ENCODE measurements around the gene PAX9.

PAX9 gene

GRCh38 chr14:36653413-36653812 lies 8.2 kb upstream of the PAX9 start:
- no peak for TF ChIP-seq CTCF (IDR thresholded peaks at IDR 0.05)
- Histone ChIP-seq H3K36me3 (no peaks in the 10 kb centered on the region), H3K4me3 (ENCODE audit: low read depth in 1 of 2, low read length in 1 of 2) (no peak overlapping the region), H3K4me1 (ENCODE audit: control insufficient read depth in 1 of 2, insufficient read depth in 1 of 2, low read depth in 1 of 2, low read length in 1 of 2) (no peaks in the 10 kb centered on the region), H3K27me3 (peaks cover 100% of the 10 kb centered on the region), H3K27ac (no peak overlapping the region), H3K9me3 (no peaks in the 10 kb centered on the region)

DNA sequence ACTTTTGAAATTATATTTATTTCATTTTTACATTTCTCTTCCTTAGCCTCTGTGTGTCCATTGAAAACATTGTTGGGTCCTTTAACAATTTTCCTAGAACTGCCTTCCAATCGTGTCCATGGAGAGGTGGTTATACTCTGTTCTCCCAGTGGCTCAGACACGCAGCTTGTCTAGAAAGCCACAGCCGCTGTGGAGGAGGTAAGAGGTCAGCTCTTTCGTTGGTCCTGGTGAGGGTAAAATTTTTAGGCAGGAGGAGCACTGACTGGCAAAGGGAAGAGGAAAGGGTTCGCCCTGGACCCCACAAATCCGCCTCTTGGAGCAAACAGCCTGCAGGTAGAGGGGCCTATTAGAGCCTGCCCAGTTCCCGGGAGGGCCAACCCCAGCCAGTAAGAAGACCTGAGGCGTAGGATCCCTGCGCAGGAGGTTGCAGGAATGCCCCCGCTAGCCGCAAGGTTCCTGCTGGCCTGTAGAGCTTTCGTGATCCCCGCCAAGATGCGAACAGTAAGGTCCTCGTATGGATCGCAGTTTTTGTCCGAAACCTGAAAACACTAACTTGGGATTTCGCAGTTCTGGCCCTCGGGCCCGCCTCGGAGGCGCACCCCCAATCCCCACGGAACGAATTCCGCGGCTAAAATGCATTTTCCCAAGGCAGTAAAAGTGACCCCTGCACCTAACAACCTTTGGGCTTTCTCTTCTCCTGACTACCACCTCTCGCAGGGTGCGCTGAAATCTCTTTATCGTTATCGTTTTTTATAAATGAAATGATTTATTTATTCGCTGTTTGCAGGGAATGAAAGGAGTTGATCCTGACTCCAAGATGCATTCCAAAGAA lies 7.5 kb upstream of the PAX9 start:
- Histone ChIP-seq H3K36me3 (no peaks in the 10 kb centered on the region), H3K9me3 (no peaks in the 10 kb centered on the region), H3K4me1 (ENCODE audit: control insufficient read depth in 1 of 2, insufficient read depth in 1 of 2, low read depth in 1 of 2, low read length in 1 of 2) (no peaks in the 10 kb centered on the region), H3K4me3 (ENCODE audit: low read depth in 1 of 2, low read length in 1 of 2) (no peak overlapping the region), H3K27me3 (peaks cover 100% of the 10 kb centered on the region), H3K27ac (no peak overlapping the region)
- no peak for TF ChIP-seq CTCF (IDR thresholded peaks at IDR 0.05)

- H3K4me1 ChIP-seq (ENCODE audit: control insufficient read depth in 1 of 2, insufficient read depth in 1 of 2, low read depth in 1 of 2, low read length in 1 of 2), result no peaks in the 10 kb centered on the region
- no peak overlapping the region for H3K27ac ChIP-seq
- H3K9me3 ChIP-seq, result no peaks in the 10 kb centered on the region
- H3K4me3 ChIP-seq (ENCODE audit: low read depth in 1 of 2, low read length in 1 of 2), result no peak overlapping the region
- TF ChIP-seq CTCF (IDR thresholded peaks at IDR 0.05), result no peak
- no peaks in the 10 kb centered on the region for H3K36me3 ChIP-seq
- H3K27me3 ChIP-seq, result peaks cover 100% of the 10 kb centered on the region
These were observed 6.8 kb upstream of the PAX9 start for GRCh38 chr14:36654794-36655381.

GRCh38 chr14:36655571-36655962 lies 6.1 kb upstream of the PAX9 start:
- no peaks in the 10 kb centered on the region for H3K36me3 ChIP-seq
- no peak for TF ChIP-seq CTCF (IDR thresholded peaks at IDR 0.05)
- H3K9me3 ChIP-seq, result no peaks in the 10 kb centered on the region
- no peak overlapping the region for H3K4me3 ChIP-seq (ENCODE audit: low read depth in 1 of 2, low read length in 1 of 2)
- H3K4me1 ChIP-seq (ENCODE audit: control insufficient read depth in 1 of 2, insufficient read depth in 1 of 2, low read depth in 1 of 2, low read length in 1 of 2), result no peaks in the 10 kb centered on the region
- H3K27ac ChIP-seq, result no peak overlapping the region
- peaks cover 100% of the 10 kb centered on the region for H3K27me3 ChIP-seq

DNA sequence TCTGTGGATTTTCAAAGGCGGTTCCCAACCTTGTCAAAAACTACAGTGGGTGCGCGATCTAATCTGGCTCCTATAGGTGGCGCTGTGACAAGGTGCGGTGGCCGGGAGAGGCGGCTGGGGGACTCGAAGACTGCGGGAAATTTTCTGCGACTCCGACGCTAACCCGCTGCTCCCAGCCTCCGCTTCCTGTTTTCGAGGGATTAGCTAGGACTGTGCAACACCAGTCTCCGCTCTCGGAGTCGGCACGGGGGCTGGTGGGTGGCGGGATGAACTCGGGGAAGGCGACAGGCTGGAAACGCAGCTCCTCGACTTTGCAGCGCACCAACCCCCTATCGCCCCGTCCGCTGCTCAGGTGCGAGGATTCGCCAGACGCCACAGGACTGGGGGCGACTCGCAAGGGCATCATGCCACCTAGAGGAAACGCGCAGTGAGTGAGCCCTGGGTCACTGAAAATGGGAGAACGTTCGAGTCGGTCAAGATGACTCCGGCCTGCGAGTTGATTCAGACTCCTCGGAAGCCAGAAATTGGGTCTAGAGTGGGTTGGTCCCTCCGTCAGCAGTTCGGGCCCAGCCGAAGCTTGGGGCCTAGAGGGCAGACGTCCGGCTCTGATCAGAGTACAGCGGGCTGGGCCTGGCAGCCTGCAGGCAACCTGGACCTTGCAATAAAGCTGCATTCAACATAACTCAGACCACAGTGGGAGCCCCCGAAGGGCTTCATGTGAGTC lies 5.5 kb upstream of the PAX9 start:
- no peak for TF ChIP-seq CTCF (IDR thresholded peaks at IDR 0.05)
- Histone ChIP-seq H3K4me3 (ENCODE audit: low read depth in 1 of 2, low read length in 1 of 2) (no peak overlapping the region), H3K4me1 (ENCODE audit: control insufficient read depth in 1 of 2, insufficient read depth in 1 of 2, low read depth in 1 of 2, low read length in 1 of 2) (no peaks in the 10 kb centered on the region), H3K27ac (no peak overlapping the region), H3K9me3 (no peaks in the 10 kb centered on the region), H3K36me3 (no peaks in the 10 kb centered on the region), H3K27me3 (peaks cover 100% of the 10 kb centered on the region)

Data from neutrophil (primary cell).